NCI-H1105 (cell line): ENCODE data around the gene MTOR.

Source experiments
- DNase-seq: peaks from one replicate; lab custom pipeline; 2025; lab: John Stamatoyannopoulos, UW

MTOR gene

GRCh38 chr1:11151114-11151513 lies 111.2 kb downstream of the MTOR start:
- no peak for DNase-seq

- DNase-seq: no peak
Observed at GRCh38 chr1:11150326-11150725, 112.0 kb downstream of the MTOR start.

- DNase-seq: no peak
Observed at GRCh38 chr1:11147197-11147770, 115.1 kb downstream of the MTOR start.

GRCh38 chr1:11145741-11146140 lies 116.6 kb downstream of the MTOR start:
- DNase-seq: no peak

GRCh38 chr1:11144570-11145256 lies 117.6 kb downstream of the MTOR start:
- DNase-seq: no peak

GRCh38 chr1:11143907-11144306 lies 118.4 kb downstream of the MTOR start:
- DNase-seq: no peak

DNA sequence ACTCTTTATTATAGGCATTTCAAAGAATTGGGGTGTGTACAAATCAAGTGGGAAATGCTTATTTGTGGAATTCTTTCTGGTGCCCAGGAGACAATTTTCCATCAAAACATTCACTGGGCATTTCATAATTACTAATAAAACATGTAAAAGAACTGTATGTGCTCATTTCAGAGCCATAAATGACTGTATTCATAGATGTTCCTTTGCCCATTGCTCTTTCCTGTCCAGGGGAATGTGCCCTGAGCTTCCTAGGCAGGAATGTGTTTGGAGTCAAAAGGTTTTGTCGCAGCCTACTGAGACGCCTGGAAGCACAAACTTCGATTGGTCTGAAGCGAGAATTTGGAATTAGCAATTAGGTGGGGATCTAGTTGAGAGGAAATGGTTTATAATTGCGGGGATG lies 119.0 kb downstream of the MTOR start:
- no peak for DNase-seq

DNA sequence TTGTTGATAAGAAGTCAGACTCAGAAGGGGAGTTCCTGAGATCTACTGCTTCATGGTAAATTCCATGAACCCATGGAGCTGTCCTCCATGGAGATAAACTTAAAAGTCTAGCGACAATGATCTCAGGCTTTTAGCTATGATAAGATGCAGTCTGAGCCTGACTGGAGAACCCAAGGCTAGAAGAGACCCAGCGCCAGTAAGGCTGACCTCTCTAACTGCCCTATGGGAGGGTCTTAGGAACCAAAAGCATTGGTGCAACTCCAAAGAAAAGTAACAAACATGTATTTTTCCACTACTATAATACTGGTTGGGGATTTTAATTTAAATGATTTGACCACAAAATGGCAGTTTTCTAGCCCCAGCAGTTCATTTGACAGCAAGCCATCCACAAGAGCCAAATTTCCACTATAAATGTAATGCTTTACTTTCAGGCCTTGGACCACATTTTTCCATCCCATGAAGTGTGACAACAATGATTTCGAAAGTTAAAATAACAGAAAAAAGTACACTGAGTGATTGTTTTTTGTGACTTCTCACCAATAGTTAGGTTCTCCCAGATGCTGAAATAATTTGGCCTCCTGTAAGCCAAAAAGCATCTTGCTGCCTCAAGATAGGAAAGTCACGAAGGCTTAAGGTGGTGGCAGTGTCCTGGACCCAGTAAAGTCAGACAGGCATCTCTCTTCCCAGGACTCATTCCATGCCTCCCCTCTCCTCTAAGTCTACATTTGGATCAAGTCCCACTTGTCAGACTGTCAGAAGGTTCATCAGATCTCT lies 119.5 kb downstream of the MTOR start:
- DNase-seq: no peak

DNA sequence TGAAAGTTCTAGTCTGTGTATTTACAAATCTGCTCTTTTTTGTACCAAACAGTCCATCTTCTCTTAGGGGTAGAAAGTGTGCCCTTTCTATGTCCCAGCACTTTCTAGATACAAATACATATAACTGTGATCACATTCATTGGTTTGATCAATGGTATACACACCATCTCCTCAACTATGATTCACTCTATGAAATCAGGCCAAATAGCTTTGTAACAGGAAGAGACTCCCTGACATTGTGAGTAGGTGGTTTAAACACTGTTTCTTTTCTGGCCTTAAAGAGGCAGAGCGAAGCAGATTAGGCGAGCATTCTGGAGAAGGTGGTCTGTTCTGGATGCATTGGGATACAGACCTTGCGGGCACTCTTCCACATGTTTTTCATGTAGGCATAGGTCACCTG lies 123.4 kb downstream of the MTOR start:
- no peak for DNase-seq

DNA sequence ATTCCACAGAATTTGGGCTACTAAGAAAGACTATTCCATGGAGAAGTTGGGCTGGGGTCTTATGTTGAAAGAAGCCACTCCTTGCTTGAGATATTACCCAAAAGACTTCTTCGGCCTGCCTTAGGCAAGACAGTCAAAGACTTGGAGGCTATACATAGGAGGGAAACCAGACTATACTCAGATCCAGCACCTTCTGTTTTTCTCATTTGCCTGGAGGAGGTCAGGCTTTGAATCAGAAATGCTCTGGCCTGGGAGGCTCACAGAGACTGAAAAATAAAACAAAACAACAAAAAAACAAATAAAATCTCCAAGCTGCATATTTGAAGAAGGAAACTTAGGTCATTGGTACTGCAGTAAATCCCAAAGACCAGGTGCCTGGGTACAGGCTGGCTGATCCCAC lies 124.3 kb downstream of the MTOR start:
- no peak for DNase-seq

DNA sequence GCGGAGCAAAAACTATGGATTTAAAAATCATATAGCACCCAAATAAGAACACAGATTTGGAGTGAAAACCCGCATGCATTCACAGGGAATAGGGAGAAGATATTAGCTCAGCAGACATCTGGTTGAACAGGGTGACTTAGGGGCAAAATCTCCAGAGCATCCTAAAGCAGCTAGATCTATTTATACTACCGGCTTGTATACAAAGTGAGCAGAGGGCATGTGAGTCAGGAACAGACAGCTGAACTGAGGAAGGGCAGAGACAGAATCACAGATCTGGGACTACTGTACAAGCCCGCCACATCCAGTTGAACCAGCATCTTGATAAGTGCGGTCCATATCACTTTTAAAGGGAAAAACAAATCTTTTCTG lies 127.5 kb downstream of the MTOR start:
- DNase-seq: no peak

GRCh38 chr1:11134251-11134897 lies 128.0 kb downstream of the MTOR start:
- DNase-seq: no peak

DNA sequence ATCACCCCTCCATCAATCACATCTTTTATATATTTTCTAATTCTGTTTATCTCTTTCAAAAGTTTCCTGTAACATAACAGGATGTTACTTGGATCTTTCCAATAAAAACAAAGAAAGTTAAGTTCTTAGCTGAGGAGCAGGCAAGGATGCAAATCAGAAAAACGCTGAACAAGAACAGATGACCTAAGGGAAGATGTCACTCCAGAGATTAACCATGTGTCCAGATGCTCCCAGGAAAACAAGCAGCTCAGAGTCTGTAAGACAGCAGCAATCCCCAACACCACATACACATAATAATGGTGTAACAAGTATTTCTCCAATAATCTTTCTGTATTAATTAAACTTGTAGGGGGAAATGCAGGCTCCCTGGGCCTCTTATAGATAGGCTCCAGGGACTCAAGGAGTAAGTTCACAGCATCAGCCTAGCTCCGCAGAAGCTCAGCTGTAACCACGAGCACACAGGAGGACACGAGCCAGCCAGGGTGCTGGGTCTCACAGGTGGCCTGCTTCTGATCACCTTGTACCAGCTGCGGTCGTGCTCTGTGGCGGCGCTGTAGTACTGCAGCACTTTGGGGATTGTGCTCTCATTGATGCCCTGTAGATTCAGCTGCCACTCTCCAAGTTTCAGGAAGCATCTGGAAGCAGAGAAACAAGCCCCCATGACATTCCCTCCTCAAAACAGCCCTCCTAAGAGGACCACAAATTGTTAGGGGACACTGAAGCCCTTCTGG lies 129.6 kb downstream of the MTOR start:
- DNase-seq: no peak

DNA sequence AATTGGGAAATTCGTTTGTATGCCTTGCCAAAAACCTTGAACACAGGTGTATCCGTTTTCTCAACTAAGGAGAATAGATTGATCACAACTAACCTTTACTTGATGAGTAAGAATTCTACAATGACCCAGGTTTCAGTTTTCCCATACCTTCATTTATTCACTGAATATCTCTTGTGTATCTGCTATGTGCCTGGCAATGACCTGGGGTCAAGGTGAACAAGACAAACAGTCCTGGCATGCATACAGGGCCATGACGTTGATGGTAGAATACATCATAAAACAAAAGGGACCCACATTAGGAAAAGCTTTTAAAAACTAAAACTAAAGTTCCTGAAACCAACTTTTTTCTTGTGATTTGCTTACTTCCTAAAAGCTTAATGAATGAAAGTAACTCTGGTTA lies 130.5 kb downstream of the MTOR start:
- no peak for DNase-seq

GRCh38 chr1:11130406-11130805 lies 131.9 kb downstream of the MTOR start:
- no peak for DNase-seq

- no peak for DNase-seq
Observed at GRCh38 chr1:11129649-11130390, 132.5 kb downstream of the MTOR start.

GRCh38 chr1:11126569-11126968 lies 135.8 kb downstream of the MTOR start:
- DNase-seq: no peak

DNA sequence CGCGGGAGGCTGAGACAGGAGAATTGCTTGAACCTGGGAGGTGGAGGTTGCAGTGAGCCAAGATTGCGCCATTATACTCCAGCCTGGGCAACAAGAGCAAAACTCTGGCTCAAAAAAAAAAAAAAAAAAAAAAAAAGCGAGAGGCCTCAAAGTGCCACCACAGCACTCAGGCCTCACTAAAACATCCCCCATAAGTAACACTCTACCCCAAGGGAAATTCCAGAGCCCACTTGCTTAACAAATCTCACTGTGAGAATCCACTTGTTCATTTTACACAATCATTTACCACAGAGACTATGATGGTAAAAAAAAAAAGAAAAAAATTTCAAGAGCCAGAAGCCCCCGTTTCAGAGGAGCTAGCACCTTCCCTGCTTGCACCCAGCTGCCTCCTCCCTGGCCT lies 136.4 kb downstream of the MTOR start:
- DNase-seq: no peak

GRCh38 chr1:11124965-11125364 lies 137.4 kb downstream of the MTOR start:
- DNase-seq: no peak

DNA sequence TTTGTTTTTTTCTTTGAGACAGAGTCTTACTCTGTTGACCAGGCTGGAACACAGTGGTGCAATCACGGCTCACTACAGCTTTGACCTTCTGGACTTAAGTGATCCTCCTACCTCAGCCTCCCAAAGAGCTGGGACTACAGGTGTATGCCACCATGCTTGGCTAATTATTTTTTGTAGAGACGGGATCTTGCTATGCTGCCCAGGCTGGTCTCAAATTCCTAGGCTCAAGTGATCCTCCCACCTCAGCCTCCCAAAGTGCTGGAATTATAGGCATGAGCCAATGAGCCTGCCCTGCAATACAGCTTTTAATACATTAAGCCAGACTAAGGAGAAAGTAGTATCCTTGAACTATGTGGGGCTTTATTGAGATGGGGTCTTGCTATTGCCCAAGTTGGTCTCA lies 146.0 kb downstream of the MTOR start:
- DNase-seq: no peak

DNA sequence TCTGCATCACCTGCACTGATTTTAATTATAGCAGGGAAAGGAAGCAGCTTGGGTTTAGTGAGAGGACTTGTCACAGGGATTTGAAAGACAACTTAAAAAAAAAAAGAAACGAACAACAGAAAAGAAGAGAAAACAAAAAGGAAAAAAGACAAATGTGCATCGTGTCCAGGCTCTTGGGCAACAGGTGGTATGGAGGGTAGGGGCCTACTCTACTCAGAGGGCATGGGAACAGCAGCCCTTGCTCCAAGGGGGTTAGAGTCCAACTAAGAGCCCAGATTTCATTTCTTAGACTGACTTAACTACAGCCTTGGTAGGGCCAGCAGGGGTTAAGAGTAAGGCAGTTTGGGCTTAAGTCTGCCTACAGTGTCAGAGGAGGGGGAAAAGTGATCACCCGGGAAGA lies 147.4 kb downstream of the MTOR start:
- DNase-seq: no peak
